ENCODE results near the gene MTTP. TPM values are rescaled to one million over a fixed set of nuclear protein-coding genes. Genes with fewer than 3 reads are reported as not detected.
A peak's percentile ranks its signal among the peaks of the same experiment; 100 is the strongest.

Gene MTTP
- total RNA-seq, 4 donors from 2014 or later, result 0.50 to 0.67 TPM; not detected in 2

DNA sequence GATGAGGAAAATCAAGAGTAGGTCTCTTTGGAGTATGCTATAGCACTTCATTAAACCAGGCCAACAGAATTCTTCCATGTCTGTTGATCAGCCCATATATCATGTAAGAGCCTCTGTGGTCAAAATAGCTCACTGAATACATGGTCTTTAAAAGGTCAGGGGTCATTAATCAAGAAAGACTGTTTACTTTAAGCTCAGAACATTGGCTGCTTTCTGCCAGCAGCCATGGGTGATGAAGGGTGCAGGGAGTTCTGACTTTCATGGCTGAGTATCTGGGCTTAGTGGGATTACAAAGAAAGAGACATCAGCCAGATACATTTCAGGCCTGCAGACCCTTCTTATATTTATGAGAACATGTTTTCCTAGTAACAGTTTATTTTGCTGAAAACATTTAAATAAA lies 90.1 kb downstream of the MTTP start:
- DNase-seq, result peak in 1 of 2 donors; percentile 21
- Histone ChIP-seq H3K27me3 (no peaks in the 10 kb centered on the region), H3K4me1 (peaks cover 13 to 21% of the 10 kb centered on the region in 2 donors), H3K27ac (peak overlapping the region in 2 of 3 donors; percentile 44 to 50), H3K36me3 (no peaks in the 10 kb centered on the region), H3K9me3 (no peaks in the 10 kb centered on the region), H3K4me3 (replicated peaks in 1 of 3) (no peak overlapping the region)
- no peak for TF ChIP-seq POLR2A (IDR thresholded peaks at IDR 0.05)
- TF ChIP-seq, protein P1, sequence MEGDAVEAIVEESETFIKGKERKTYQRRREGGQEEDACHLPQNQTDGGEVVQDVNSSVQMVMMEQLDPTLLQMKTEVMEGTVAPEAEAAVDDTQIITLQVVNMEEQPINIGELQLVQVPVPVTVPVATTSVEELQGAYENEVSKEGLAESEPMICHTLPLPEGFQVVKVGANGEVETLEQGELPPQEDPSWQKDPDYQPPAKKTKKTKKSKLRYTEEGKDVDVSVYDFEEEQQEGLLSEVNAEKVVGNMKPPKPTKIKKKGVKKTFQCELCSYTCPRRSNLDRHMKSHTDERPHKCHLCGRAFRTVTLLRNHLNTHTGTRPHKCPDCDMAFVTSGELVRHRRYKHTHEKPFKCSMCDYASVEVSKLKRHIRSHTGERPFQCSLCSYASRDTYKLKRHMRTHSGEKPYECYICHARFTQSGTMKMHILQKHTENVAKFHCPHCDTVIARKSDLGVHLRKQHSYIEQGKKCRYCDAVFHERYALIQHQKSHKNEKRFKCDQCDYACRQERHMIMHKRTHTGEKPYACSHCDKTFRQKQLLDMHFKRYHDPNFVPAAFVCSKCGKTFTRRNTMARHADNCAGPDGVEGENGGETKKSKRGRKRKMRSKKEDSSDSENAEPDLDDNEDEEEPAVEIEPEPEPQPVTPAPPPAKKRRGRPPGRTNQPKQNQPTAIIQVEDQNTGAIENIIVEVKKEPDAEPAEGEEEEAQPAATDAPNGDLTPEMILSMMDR (IDR thresholded peaks at IDR 0.05), result no peak
- intact Hi-C loops (cut with DNase I), result no loop called here

DNA sequence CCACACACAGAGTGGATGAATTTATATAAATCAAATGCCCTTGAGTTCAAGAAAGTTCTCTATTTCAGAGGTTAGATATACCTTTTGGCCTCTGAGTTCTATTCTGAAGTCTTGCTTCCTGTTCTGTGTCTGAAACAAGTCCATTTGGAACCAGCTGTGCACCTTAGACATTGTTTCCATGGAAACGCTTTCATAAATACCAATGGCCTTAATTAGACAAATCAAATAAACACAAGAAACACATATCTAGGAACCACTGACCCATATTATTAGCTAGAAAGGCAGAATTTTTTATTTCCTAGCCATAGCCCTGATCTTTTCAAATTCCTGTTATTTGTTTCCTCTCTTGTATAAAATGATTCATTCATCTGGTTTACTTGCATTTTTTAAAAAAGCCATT lies 91.4 kb downstream of the MTTP start:
- whole genome bisulfite sequencing, 2 donors, result 58 to 79% methylated on average over 1 of the region's 1 CpG
- no peaks in the 10 kb centered on the region for H3K27me3 ChIP-seq
- H3K9me3 ChIP-seq, result no peaks in the 10 kb centered on the region
- no peaks in the 10 kb centered on the region for H3K36me3 ChIP-seq
- intact Hi-C loops (cut with DNase I), result no loop called here
- TF ChIP-seq, protein P1 (IDR thresholded peaks at IDR 0.05), result no peak
- no peak for TF ChIP-seq POLR2A (IDR thresholded peaks at IDR 0.05)
- H3K4me3 ChIP-seq (replicated peaks in 1 of 3), result no peak overlapping the region
- no peak for DNase-seq
- peaks cover 13 to 21% of the 10 kb centered on the region in 2 donors for H3K4me1 ChIP-seq
- peak overlapping the region; percentile 19 to 50 (median 44) for H3K27ac ChIP-seq

GRCh38 chr4:99668472-99668871 lies 93.8 kb downstream of the MTTP start:
- intact Hi-C loops (cut with DNase I), result no loop called here
- 94 to 96% methylated on average over 1 of the region's 1 CpG for WGBS, 2 donors
- TF ChIP-seq POLR2A (IDR thresholded peaks at IDR 0.05), result no peak
- TF ChIP-seq, protein P1 (IDR thresholded peaks at IDR 0.05), result no peak

GRCh38 chr4:99669084-99669483 lies 94.5 kb downstream of the MTTP start:
- TF ChIP-seq, protein P1 (IDR thresholded peaks at IDR 0.05), result no peak
- no peak for TF ChIP-seq POLR2A (IDR thresholded peaks at IDR 0.05)
- WGBS, 2 donors, result 93 to 97% methylated on average over 1 of the region's 1 CpG
- Histone ChIP-seq H3K36me3 (no peaks in the 10 kb centered on the region), H3K27me3 (no peaks in the 10 kb centered on the region), H3K27ac (no peak overlapping the region), H3K4me1 (peaks cover 13 to 21% of the 10 kb centered on the region in 2 donors), H3K4me3 (replicated peaks in 1 of 3) (no peak overlapping the region), H3K9me3 (no peaks in the 10 kb centered on the region)
- intact Hi-C loops (cut with DNase I), result no loop called here
- DNase-seq, result no peak

More at GRCh38 chr4:99668472-99668871, 93.8 kb downstream of the MTTP start:
- Histone ChIP-seq H3K27me3 (no peaks in the 10 kb centered on the region), H3K4me3 (replicated peaks in 1 of 3) (no peak overlapping the region), H3K4me1 (peaks cover 13 to 21% of the 10 kb centered on the region in 2 donors), H3K36me3 (no peaks in the 10 kb centered on the region), H3K27ac (no peak overlapping the region), H3K9me3 (no peaks in the 10 kb centered on the region)
- no peak for DNase-seq

DNA sequence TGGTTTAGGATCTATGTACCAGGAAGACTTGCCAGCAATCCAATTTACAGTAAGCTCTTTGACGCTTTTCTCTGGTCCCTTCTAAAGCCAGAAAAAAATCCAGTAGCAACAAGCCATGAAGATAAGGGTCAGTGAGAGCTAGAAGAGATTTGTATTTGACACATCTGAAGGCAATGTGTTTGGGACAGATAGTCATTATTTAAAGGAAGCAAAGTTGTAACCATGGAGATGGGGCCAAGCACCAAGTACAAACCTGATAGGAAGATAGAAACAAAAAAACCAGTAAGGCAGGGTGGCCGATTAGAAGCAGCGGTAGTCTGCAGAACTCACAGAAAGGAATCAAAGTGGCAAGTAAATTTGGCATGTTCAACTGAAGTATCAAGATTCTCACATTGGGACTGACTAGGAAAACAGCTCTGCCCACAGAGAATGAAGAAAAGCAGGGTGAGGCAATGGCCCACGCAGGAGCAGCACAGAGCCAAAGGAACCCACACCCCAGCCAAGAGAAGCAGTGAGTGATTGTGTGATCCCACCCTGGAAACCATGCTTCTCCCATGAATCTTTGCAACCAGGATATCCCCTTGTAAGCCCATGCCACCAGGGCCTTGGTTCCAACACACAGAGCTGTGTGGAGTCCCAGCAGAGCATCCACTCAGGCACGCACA lies 95.9 kb downstream of the MTTP start:
- H3K27ac ChIP-seq, result no peak overlapping the region
- intact Hi-C loops (cut with DNase I), result no loop called here
- DNase-seq, result no peak

More for the DNA sequence above, 95.9 kb downstream of the MTTP start:
- no peak for TF ChIP-seq POLR2A (IDR thresholded peaks at IDR 0.05)
- TF ChIP-seq, protein P1 (IDR thresholded peaks at IDR 0.05), result no peak
- Histone ChIP-seq H3K4me3 (replicated peaks in 1 of 3) (no peak overlapping the region), H3K4me1 (peaks cover 3 to 10% of the 10 kb centered on the region in 2 donors), H3K27me3 (no peaks in the 10 kb centered on the region), H3K36me3 (no peaks in the 10 kb centered on the region), H3K9me3 (no peaks in the 10 kb centered on the region)
- WGBS, 2 donors, result 69 to 83% methylated on average over 5 of the region's 5 CpGs

Data from thyroid gland (tissue), 4 donors.